A673 (cell line): Measurements from ENCODE around the gene TM9SF2. TPM values are rescaled to one million over a fixed set of nuclear protein-coding genes. Genes with fewer than 3 reads are reported as not detected.

Experiments
- BruUV-seq: library from RNA; stranded (reverse); fragments of 400-500 nt; replicated peaks from 2 replicates; lab custom pipeline; 2021; lab: Mats Ljungman, UMichigan
- CTCF ChIA-PET: fragments of 300-600 bp; sonication (Branson Sonifier 250); formaldehyde crosslinking; loops from one replicate; lab custom pipeline; 2022; ENCODE audit warnings: antibody characterized with exemption; lab: Charles Lee
- POLR2A ChIA-PET: fragments of 300-600 bp; sonication (Branson Sonifier 250); formaldehyde crosslinking; loops from one replicate; lab custom pipeline; 2022; ENCODE audit warnings: antibody characterized with exemption; ENCODE audit not compliant: low non-redundant PET; lab: Charles Lee
- DNase-seq: peaks from one replicate; pipeline ENCODE4 v3.0.0-alpha.2; 2015; ENCODE audit warnings: low spot score
- H3K27ac ChIP-seq: fragments of 200-600 bp; sonication (generic); 2 replicates; pipeline ENCODE4 v1.5.1; 2016; ENCODE audit warnings: mixed run types, low read depth, mild to moderate bottlenecking, mixed read lengths, antibody characterized with exemption, low read length; ENCODE audit not compliant: poor library complexity, severe bottlenecking
- H3K27me3 ChIP-seq: fragments of 200-600 bp; sonication (generic); replicated peaks from 2 replicates; pipeline ENCODE4 v1.6.1; 2017; ENCODE audit warnings: mixed run types, low read depth, mild to moderate bottlenecking, mixed read lengths, antibody characterized with exemption, low read length; ENCODE audit not compliant: insufficient read depth, poor library complexity
- H3K36me3 ChIP-seq: fragments of 200-600 bp; sonication (generic); 2 replicates; pipeline ENCODE4 v1.6.1; 2016; ENCODE audit warnings: mixed run types, mild to moderate bottlenecking, mixed read lengths, antibody characterized with exemption, low read length; ENCODE audit not compliant: insufficient read depth, poor library complexity, severe bottlenecking
- H3K4me1 ChIP-seq: fragments of 200-600 bp; sonication (generic); 2 replicates; pipeline ENCODE4 v1.6.1; 2017; ENCODE audit warnings: mixed run types, mild to moderate bottlenecking, mixed read lengths, antibody characterized with exemption, low read length; ENCODE audit not compliant: insufficient read depth, poor library complexity, severe bottlenecking
- H3K4me3 ChIP-seq: fragments of 200-600 bp; sonication (generic); 2 replicates; pipeline ENCODE4 v1.5.1; 2016; ENCODE audit warnings: low read depth, mixed run types, mild to moderate bottlenecking, mixed read lengths, low read length; ENCODE audit not compliant: poor library complexity, severe bottlenecking
- H3K9me3 ChIP-seq: fragments of 200-600 bp; sonication (generic); 2 replicates; pipeline ENCODE4 v1.6.1; 2016; ENCODE audit warnings: mixed run types, low read depth, mild to moderate bottlenecking, mixed read lengths, antibody characterized with exemption, low read length; ENCODE audit not compliant: poor library complexity, severe bottlenecking
- CTCF ChIP-seq: fragments of 300-800, 200-600 bp; sonication (generic); conservative IDR thresholded peaks from 2 replicates; pipeline ENCODE4 v1.5.1; 2017; ENCODE audit warnings: low read depth, mild to moderate bottlenecking, antibody characterized with exemption, low read length, moderate library complexity, mixed read lengths
- EZH2 ChIP-seq: fragments of 200-600 bp; sonication (generic); IDR thresholded peaks from 2 replicates; pipeline ENCODE4 v1.6.1; 2017; ENCODE audit warnings: borderline replicate concordance, low read depth, mild to moderate bottlenecking, mixed read lengths, antibody characterized with exemption, low read length; ENCODE audit not compliant: poor library complexity, severe bottlenecking
- intact Hi-C: fragments of 100-400 bp; cut with micrococcal nuclease; formaldehyde crosslinking; loops from one replicate; pipeline ENCODE4 v1.10.0; 2022; ENCODE audit not compliant: unreplicated experiment
- total RNA-seq: library from RNA; stranded (reverse); gene quantifications from 2 replicates; pipeline ENCODE4 v1.2.3, GENCODE V29; 2021

Gene TM9SF2
- total RNA-seq, 1 experiment from 2014 or later = 96.3 TPM

GRCh38 chr13:99516153-99516929 is 15.1 kb downstream of the TM9SF2 start:
- ChIA-PET POLR2A (no interaction called here), CTCF (no interaction called here)
- peaks cover 21% of the 10 kb centered on the region for H3K36me3 ChIP-seq
- no peak overlapping the region for H3K4me3 ChIP-seq
- TF ChIP-seq EZH2 (no peak), CTCF (no peak)
- BruUV-seq = no TSS peak
- no peaks in the 10 kb centered on the region for H3K9me3 ChIP-seq
- no peaks in the 10 kb centered on the region for H3K27me3 ChIP-seq
- H3K4me1 ChIP-seq = peaks cover 4% of the 10 kb centered on the region
- no peak for DNase-seq
- H3K27ac ChIP-seq = no peak overlapping the region
- intact Hi-C loops = no loop called here

GRCh38 chr13:99517577-99517976 is 16.3 kb downstream of the TM9SF2 start:
- H3K9me3 ChIP-seq = no peaks in the 10 kb centered on the region
- no peak overlapping the region for H3K27ac ChIP-seq
- no TSS peak for BruUV-seq
- POLR2A ChIA-PET = interaction anchor here (0.7 kb wide), 1 partner anchor 64 kb away, joined by 4 read pairs; no protein-coding TSS in a partner anchor
- DNase-seq = no peak
- H3K4me3 ChIP-seq = no peak overlapping the region
- TF ChIP-seq CTCF (no peak), EZH2 (no peak)
- peaks cover 29% of the 10 kb centered on the region for H3K36me3 ChIP-seq
- CTCF ChIA-PET = no interaction called here
- no peaks in the 10 kb centered on the region for H3K27me3 ChIP-seq
- H3K4me1 ChIP-seq = peaks cover under 1% of the 10 kb centered on the region
- intact Hi-C loops = no loop called here

GRCh38 chr13:99517984-99518383 is 16.7 kb downstream of the TM9SF2 start:
- Histone ChIP-seq H3K36me3 (peaks cover 29% of the 10 kb centered on the region), H3K27ac (no peak overlapping the region), H3K4me1 (no peaks in the 10 kb centered on the region), H3K9me3 (no peaks in the 10 kb centered on the region), H3K27me3 (no peaks in the 10 kb centered on the region), H3K4me3 (no peak overlapping the region)
- TF ChIP-seq CTCF (no peak), EZH2 (no peak)
- ChIA-PET POLR2A (interaction anchor here (0.7 kb wide), 1 partner anchor 63 kb away, joined by 4 read pairs; no protein-coding TSS in a partner anchor), CTCF (no interaction called here)
- BruUV-seq = no TSS peak
- intact Hi-C loops = no loop called here
- DNase-seq = no peak
